Neural progenitor cell (in vitro differentiated cells): ENCODE measurements around the gene PPP6R1. TPM values are rescaled to one million over a fixed set of nuclear protein-coding genes. Genes with fewer than 3 reads are reported as not detected.

ENCODE experiments used
- DNase-seq: peaks from one replicate; pipeline ENCODE4 v3.0.0-alpha.2; 2016; ENCODE audit warnings: low spot score
- H2AFZ ChIP-seq: fragments of 200-600 bp; sonication (generic); replicated peaks from 2 replicates; pipeline ENCODE4 v1.6.1; 2016; ENCODE audit warnings: antibody characterized with exemption
- H3F3A ChIP-seq: fragments of 200-600 bp; sonication (generic); 2 replicates; pipeline ENCODE4 v1.6.1; 2016; ENCODE audit warnings: antibody characterized with exemption, low read depth
- H3K27ac ChIP-seq: fragments of 200-600 bp; sonication (generic); 2 replicates; pipeline ENCODE4 v1.5.1; 2016; ENCODE audit warnings: mild to moderate bottlenecking
- H3K27me3 ChIP-seq: fragments of 200-600 bp; sonication (generic); 2 replicates; pipeline ENCODE4 v1.6.1; 2016; ENCODE audit warnings: mild to moderate bottlenecking, moderate library complexity
- H3K36me3 ChIP-seq: fragments of 200-600 bp; sonication (generic); 2 replicates; pipeline ENCODE4 v1.5.1; 2016
- H3K4me1 ChIP-seq: fragments of 200-600 bp; sonication (generic); 2 replicates; pipeline ENCODE4 v1.6.1; 2016; ENCODE audit warnings: mixed run types
- H3K4me2 ChIP-seq: fragments of 200-600 bp; sonication (generic); 2 replicates; pipeline ENCODE4 v1.6.1; 2016
- H3K4me3 ChIP-seq: fragments of 200-600 bp; sonication (generic); 2 replicates; pipeline ENCODE4 v1.5.1; 2016
- H3K79me2 ChIP-seq: fragments of 200-600 bp; sonication (generic); 2 replicates; pipeline ENCODE4 v1.6.1; 2016; ENCODE audit warnings: low read depth
- H3K9ac ChIP-seq: fragments of 200-600 bp; sonication (generic); 2 replicates; pipeline ENCODE4 v1.6.1; 2016
- H3K9me3 ChIP-seq: fragments of 200-600 bp; sonication (generic); 2 replicates; pipeline ENCODE4 v1.5.1; 2016; ENCODE audit warnings: low read depth
- H4K20me1 ChIP-seq: fragments of 200-600 bp; sonication (generic); 2 replicates; pipeline ENCODE4 v1.6.1; 2016; ENCODE audit warnings: low read depth
- H3K27ac Mint-ChIP-seq: 3 replicates; pipeline ENCODE4 v1.8.0; 2021; ENCODE audit warnings: mixed read lengths
- H3K27me3 Mint-ChIP-seq: 2 replicates; pipeline ENCODE4 v1.8.0; 2022; ENCODE audit warnings: low read depth, mild to moderate bottlenecking, inconsistent platforms, moderate library complexity, mixed read lengths; ENCODE audit not compliant: insufficient read depth
- H3K36me3 Mint-ChIP-seq: 3 replicates; pipeline ENCODE4 v1.8.0; 2021; ENCODE audit warnings: mixed read lengths
- H3K4me1 Mint-ChIP-seq: 3 replicates; pipeline ENCODE4 v1.8.0; 2021; ENCODE audit warnings: mixed read lengths
- H3K4me3 Mint-ChIP-seq: 3 replicates; pipeline ENCODE4 v1.8.0; 2021; ENCODE audit warnings: mild to moderate bottlenecking, moderate library complexity, mixed read lengths
- H3K9me3 Mint-ChIP-seq: 3 replicates; pipeline ENCODE4 v1.8.0; 2020; ENCODE audit warnings: mixed read lengths
- EZH2 ChIP-seq: fragments of 200-600 bp; sonication (generic); IDR thresholded peaks from 2 replicates; pipeline ENCODE4 v1.6.1; 2017; ENCODE audit warnings: antibody characterized with exemption, mild to moderate bottlenecking, moderate library complexity
- EZH2phosphoT487 ChIP-seq: fragments of 200-600 bp; sonication (generic); IDR thresholded peaks from 2 replicates; pipeline ENCODE4 v1.6.1; 2017; ENCODE audit warnings: antibody characterized with exemption
- total RNA-seq: library from RNA; depleted of rRNA; stranded (reverse); fragments of >200 nt; gene quantifications from 2 replicates; pipeline ENCODE4 v1.2.3, GENCODE V29; 2015; ENCODE audit warnings: low replicate concordance
- TF ChIP-seq, protein P1 (sequence below): fragments of 200-600 bp; sonication (generic); IDR thresholded peaks from 2 replicates; pipeline ENCODE4 v1.5.1; 2017; ENCODE audit warnings: antibody characterized with exemption, mild to moderate bottlenecking

PPP6R1 gene
- total RNA-seq, 1 donor from 2014 or later: 13.1 TPM

DNA sequence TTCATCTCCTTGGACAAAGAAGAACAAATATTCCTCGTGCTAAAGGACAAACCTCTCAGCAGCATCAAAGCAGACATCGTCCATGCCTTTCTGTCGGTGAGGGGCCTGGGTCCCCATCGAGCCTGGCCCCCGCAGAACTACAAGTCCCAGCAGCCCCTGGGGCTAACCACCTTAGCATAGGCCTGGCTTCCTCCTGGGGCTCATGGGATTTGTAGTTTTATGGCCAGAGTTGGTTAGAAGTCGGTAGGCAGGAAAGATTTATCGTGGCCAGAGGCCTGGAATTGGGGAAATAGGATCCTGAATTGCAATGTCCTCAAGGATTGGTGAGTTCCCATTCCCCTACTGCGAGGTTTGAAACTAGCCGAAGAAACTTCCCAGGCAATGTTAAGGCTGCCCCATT is 46.7 kb upstream of the PPP6R1 start:
- TF ChIP-seq EZH2phosphoT487: no peak
- TF ChIP-seq EZH2: no peak
- TF ChIP-seq, protein P1, sequence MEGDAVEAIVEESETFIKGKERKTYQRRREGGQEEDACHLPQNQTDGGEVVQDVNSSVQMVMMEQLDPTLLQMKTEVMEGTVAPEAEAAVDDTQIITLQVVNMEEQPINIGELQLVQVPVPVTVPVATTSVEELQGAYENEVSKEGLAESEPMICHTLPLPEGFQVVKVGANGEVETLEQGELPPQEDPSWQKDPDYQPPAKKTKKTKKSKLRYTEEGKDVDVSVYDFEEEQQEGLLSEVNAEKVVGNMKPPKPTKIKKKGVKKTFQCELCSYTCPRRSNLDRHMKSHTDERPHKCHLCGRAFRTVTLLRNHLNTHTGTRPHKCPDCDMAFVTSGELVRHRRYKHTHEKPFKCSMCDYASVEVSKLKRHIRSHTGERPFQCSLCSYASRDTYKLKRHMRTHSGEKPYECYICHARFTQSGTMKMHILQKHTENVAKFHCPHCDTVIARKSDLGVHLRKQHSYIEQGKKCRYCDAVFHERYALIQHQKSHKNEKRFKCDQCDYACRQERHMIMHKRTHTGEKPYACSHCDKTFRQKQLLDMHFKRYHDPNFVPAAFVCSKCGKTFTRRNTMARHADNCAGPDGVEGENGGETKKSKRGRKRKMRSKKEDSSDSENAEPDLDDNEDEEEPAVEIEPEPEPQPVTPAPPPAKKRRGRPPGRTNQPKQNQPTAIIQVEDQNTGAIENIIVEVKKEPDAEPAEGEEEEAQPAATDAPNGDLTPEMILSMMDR: no peak
- Histone ChIP-seq H3F3A (peaks cover 19% of the 10 kb centered on the region), H3K4me3 (no peak overlapping the region), H3K79me2 (no peaks in the 10 kb centered on the region), H3K36me3 (no peaks in the 10 kb centered on the region), H3K27ac (no peak overlapping the region), H3K4me1 (peaks cover 15% of the 10 kb centered on the region), H2AFZ (no peak overlapping the region), H3K27me3 (no peaks in the 10 kb centered on the region), H4K20me1 (peaks cover 12% of the 10 kb centered on the region), H3K9ac (no peak overlapping the region), H3K4me2 (no peak overlapping the region), H3K9me3 (no peaks in the 10 kb centered on the region)
- peak; percentile 76 for DNase-seq
- H3K4me1 Mint-ChIP-seq: peaks cover 22% of the 10 kb centered on the region
- peak overlapping the region; percentile 33 for H3K4me3 Mint-ChIP-seq
- H3K9me3 Mint-ChIP-seq: peaks cover 2% of the 10 kb centered on the region
- no peaks in the 10 kb centered on the region for H3K27me3 Mint-ChIP-seq
- H3K27ac Mint-ChIP-seq: no peak overlapping the region
- peaks cover 42% of the 10 kb centered on the region for H3K36me3 Mint-ChIP-seq

DNA sequence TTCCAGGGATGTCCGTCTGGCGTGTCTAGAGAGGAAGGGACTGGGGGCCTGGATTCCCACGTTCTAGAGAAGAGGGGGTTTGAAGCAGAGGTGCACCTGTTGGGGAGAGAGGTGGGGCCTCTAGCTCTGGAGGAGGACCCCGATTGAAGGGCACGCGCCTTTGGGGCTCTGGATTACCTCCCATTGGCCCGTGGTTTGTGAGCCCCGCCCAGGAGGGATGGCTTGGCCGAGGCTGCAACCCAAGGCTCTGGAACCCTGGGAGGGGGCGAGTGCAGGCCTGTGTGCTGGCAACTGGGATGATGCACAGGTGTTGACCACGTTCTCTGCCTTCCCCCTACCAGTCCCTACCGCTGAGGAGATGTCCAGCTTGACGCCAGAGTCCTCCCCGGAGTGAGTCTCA is 46.2 kb upstream of the PPP6R1 start:
- peaks cover 12% of the 10 kb centered on the region for H4K20me1 ChIP-seq
- Mint-ChIP-seq H3K9me3 (peaks cover 2% of the 10 kb centered on the region), H3K4me3 (no peak overlapping the region), H3K27me3 (no peaks in the 10 kb centered on the region), H3K27ac (no peak overlapping the region), H3K36me3 (peaks cover 38% of the 10 kb centered on the region), H3K4me1 (peaks cover 18% of the 10 kb centered on the region)
- peaks cover 24% of the 10 kb centered on the region for H3F3A ChIP-seq
- DNase-seq: no peak
- no peaks in the 10 kb centered on the region for H3K9me3 ChIP-seq
- no peaks in the 10 kb centered on the region for H3K79me2 ChIP-seq
- no peak overlapping the region for H3K4me2 ChIP-seq
- H3K4me1 ChIP-seq: peaks cover 17% of the 10 kb centered on the region
- no peak overlapping the region for H3K27ac ChIP-seq
- H3K4me3 ChIP-seq: no peak overlapping the region
- no peaks in the 10 kb centered on the region for H3K27me3 ChIP-seq
- no peak for TF ChIP-seq EZH2
- no peak for TF ChIP-seq EZH2phosphoT487
- TF ChIP-seq, protein P1: no peak
- no peak overlapping the region for H2AFZ ChIP-seq
- no peak overlapping the region for H3K9ac ChIP-seq
- H3K36me3 ChIP-seq: no peaks in the 10 kb centered on the region

DNA sequence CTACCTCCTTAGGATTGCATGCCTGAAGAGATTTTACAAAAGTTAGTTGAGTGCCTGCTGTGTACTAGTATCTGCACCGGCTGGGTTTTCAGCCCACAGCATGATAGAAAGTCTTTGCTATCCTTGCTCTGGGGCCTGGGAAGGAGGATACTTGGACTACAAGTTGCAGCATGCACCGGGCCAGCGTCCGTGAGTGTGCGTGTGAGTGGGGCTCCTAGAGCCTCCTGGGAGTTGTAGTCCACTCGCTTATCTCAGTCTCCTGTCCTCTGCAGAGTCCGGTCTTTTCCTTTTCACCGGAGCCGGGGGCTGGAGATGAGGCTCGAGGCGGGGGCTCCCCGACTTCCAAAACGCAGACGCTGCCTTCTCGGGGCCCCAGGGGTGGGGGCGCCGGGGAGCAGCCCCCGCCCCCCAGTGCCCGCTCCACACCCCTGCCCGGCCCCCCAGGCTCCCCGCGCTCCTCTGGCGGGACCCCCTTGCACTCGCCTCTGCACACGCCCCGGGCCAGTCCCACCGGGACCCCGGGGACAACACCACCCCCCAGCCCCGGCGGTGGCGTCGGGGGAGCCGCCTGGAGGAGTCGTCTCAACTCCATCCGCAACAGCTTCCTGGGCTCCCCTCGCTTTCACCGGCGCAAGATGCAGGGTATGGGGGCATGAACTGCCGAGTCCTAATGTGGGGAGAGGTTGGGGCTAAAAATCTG is 45.6 kb upstream of the PPP6R1 start:
- Histone ChIP-seq H3K79me2 (no peaks in the 10 kb centered on the region), H3F3A (peaks cover 26% of the 10 kb centered on the region), H2AFZ (no peak overlapping the region), H3K4me3 (no peak overlapping the region), H3K27ac (no peak overlapping the region), H3K4me1 (peaks cover 17% of the 10 kb centered on the region), H3K9ac (no peak overlapping the region), H3K27me3 (no peaks in the 10 kb centered on the region), H4K20me1 (peaks cover 12% of the 10 kb centered on the region), H3K36me3 (no peaks in the 10 kb centered on the region), H3K4me2 (no peak overlapping the region), H3K9me3 (no peaks in the 10 kb centered on the region)
- peaks cover 2% of the 10 kb centered on the region for H3K9me3 Mint-ChIP-seq
- peak; percentile 83 for DNase-seq
- no peak overlapping the region for H3K27ac Mint-ChIP-seq
- no peak overlapping the region for H3K4me3 Mint-ChIP-seq
- peaks cover 41% of the 10 kb centered on the region for H3K36me3 Mint-ChIP-seq
- H3K4me1 Mint-ChIP-seq: peaks cover 20% of the 10 kb centered on the region
- TF ChIP-seq EZH2: no peak
- no peak for TF ChIP-seq EZH2phosphoT487
- TF ChIP-seq, protein P1: no peak
- H3K27me3 Mint-ChIP-seq: no peaks in the 10 kb centered on the region
